Stimulated activated naive CD4-positive, alpha-beta T cell treated with Interleukin-2 at 50 U/mL for 16 hours (primary cell): Measurements from ENCODE around the gene ATXN7L1.
"Not testable (repeated sequence)": the region's sequence is repeated elsewhere in the genome, so short reads cannot be mapped to it uniquely, and the experiment has no call there.

Experiments
- DNase-seq: peaks from one replicate; lab custom pipeline; 2025; lab: John Stamatoyannopoulos, UW

The ATXN7L1 gene

DNA sequence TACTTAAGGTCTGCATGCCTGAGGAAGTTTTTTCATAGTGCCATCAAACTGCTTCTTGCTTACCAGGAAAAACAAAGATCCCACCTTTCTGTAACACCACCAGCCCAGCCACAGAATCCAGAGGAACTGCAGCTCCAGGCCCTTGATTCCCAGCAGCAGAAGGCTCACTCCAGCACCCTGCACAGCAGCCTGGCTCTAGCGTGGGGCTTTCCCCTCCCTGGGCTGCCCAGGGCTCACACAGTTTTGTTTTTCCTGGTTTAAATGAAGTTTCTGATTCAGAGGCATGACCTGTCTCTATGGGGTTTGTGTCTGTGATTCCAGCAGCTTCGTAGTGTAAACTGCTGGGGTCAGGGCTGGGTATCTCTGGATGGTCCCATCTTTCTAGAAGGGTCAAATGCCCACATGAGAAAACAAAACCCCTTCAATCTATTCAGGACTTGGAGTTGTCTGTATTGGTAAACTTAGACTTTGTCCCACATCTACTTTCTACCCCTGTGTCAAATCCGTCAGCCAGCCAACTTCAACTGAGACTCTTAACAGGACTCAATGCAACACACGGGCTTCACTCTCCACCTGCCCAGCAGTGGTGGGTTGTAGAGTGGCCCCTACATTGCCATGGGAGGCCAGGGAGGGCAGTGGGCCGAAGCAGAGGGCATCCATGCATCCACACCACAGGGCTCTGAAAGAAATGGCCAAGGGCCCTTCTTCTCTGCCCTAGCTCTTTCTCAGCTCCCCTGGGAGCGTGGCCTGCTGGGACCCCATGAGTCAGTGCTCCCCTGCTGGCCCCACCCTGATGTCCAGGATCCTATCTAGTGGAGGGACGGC, 73.6 kb downstream of the ATXN7L1 start:
- DNase-seq = no peak

DNA sequence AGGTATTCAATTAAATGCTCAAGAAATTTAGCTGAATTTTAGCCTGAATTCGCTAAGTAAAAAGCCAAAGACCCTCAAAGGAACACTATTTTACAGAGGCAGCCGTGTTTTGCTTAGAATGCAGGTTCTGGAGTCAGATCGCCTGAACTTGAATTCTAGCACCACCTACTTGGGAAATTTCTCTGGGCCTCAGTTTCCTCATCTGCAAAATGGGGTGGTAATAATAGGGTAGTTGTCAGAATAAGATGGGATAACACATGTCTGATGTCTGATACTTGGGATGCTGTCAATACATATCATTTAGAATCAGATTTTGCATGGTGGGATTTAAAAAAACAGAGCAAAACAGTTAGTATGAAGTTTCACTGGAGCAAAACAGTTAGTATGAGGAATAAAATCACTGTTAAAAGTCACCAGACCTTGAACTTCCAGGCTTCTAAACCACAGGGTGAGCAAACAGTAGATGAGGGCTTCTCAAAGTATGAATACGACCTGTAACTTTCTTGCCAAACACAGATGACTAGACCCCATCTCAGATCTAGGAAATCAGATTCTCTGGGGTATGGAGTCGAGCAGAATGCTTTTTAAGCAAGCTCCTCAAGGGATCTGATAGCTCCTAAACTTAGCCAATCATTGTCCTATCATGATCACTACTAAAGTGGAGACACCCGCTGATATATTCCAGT, 75.4 kb downstream of the ATXN7L1 start:
- no peak for DNase-seq

DNA sequence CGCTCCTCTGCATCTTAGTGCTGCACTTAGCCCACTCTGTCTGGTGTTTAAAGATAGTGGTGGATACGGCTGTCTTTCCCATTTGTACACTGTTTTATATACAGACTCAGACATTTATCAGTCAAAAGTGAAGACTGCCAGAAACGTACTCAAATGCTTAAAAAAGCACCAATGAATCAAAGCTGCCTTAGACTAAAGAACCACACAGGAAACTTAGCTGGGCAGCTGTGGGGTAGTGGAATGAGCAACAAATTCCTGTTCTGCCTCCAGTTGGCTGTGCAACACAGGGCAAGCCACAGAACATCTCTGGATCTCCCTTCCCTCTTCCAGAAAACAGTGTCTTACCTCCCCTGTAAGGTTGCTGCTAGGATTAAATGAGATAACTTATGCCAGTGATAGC, 76.0 kb downstream of the ATXN7L1 start:
- DNase-seq = peak; percentile 1

DNA sequence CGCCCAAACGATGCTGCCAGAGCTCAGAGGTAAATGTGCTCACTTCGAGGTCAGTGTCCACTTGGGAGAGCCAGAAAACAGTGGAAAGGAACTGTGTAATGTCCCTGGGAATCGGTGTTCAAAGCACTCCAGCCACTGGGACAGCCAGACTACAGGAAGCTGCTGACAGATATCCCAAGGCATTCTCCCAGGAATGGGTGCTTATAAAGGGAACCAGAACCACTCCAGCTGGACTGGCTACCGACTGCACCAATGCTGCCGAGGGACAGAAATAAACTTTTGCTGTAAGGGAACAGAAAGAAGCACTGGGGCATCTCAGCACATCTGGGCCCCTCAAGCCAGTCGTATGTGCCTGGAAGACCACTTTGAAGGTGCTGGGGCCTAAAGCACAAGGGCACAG, 76.7 kb downstream of the ATXN7L1 start:
- no peak for DNase-seq

DNA sequence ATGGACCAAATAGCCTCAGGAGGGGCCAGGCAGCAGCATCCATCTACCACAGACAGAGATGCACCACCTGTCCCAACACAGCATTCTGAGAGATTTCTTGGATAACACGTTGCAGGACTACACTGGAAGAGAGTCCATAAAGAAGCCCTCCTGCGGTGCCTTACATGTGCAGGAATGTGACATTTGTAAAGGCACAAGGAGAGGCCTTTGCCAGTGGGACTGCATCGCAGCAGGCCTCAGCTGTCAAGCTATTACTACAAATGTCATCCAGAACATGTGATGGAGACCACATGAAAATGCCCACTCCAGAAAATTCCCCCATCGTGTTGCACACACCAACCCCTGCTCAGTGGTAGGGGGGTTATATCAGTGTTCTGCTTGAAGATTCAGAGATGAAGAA, 77.4 kb downstream of the ATXN7L1 start:
- no peak for DNase-seq

DNA sequence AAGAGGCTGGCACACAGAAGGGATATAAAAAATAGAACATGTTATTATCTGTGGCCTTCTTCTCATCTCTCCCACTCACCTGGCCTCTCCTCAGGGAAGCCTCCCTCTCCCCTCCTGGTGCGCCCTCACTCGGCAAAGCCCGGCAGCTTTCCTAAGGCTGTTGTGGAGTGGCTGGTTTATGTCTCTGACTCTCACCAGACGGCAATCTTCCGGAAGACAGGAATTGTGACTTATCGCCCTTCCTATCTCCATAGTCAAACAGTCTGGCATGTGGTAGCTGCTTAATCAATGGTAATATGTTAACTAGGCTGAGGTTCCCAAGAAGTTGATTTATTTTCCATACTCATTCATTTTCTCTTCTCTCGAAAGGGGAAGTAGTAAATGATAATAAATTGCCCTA, 78.7 kb downstream of the ATXN7L1 start:
- DNase-seq = no peak

DNA sequence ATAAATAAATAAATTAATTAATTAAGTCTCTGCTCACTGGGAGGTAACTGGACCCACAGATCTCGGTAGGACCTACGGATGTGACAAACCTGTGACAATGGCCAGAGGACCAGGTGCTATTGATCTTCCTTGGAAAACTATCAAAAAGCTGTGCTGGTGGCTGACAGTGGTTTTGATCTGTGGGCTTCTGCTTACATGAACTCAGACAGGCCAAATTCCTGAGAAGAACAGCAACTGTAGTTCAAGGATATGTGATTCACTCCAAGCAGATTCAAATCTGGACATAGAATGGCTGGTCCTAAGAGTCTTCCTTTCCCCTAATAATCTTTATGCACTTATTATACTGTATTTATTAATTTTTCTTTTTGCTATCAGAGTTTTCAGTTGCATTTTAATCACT, 80.0 kb downstream of the ATXN7L1 start:
- no peak for DNase-seq

DNA sequence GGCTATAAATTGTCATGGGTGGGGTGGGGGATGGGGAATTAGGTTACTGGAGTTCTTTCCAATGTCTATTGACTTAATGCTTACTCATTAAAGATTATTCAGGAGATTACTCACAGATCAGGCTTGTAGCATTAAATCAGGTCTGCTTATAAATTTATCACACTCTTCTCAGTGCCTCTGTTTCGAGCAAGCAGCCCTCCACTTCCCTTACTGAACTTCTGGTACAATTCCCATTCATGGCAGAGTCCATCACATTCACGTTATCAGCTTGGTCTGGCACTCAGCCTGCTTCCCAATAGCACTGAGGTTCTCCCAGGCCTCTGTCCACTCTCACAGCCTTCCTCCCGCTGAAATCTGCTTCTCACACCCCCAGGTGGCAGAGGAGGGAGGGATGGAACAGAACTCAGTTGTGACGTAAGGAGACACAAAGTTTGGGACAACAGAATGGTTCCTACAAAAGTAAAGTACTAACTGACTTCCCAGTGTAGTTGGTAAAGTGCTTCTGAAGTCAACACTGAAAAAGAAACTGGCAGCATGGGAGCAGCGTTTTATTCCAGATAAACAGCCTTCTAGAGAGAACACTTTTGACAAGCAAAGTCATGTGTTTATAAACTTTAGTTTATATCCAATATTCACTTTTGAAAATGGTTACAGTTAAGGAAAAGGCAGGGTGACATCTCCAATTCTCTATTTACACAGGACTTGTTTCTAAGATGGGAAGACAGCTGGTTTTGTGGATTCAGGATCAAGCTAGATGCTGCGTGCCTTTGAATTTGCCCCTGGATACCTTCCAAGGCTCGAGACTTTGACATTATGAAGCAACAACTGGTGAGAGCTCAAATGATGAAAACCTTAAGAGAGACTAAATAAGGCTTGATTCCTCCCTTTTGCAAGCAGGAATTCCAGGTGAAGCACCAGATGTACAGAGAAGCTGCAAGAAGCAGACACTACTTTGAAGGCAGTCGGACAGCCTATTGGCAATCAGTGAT, 81.4 kb downstream of the ATXN7L1 start:
- DNase-seq = no peak

DNA sequence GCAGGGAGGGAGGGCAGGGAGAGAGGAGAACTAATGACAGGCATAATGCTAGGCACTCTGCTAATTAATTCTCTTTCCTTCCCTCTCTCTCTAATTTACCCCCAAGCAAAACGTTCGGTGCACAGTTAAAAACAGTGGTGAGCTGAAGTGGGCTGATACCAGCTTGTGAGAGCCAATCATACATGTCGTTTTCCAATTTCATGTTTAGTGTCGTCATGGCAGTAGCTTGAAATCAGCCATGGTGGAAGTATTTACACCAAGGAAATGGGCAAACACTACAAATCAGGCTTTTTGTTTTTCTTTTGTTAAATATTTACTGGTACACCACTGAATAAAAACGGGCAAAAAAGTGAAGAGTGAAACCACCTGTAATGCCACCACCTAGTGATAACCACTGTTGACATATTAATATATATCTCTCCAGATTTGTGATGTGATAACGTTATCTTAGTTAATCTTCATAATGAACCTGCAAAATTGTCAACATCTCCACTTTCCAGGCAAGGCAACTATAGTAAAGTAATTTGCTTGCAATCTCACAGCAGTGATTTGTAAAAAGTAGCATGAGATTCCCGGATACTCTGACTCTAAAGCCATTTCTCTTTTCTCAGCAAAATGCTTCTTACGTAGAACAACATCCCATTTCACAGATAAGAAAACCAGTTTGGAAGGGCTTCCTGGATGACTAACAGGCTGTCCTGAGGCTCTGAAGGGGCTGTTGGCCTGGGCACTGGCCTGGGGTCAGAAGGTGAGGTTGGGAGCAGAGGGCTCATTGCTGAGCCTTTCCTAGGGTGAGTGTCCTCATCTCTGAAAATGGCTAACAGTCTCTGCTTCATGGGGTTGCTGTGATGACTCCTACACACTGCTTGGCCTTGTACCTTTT, 83.7 kb downstream of the ATXN7L1 start:
- DNase-seq = no peak

DNA sequence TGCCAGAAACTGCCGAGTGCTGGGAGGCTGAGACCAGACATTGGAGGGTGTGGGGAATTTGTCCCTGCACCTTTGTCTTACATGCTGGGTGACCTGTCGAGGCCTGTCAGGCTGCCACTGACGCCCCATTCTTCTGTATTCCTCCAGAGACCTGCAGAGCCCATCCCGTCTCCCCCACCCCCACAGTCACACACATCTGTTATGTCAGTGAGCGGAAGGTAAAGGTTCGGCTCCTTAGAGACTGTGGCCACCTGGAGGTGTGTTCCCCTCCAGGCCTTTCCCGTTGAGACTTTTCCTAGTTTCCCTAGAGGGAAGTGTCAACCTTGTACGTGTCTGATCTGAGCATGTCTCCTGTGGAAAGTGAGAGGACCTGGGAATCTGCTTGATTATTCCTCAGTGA, 84.5 kb downstream of the ATXN7L1 start:
- no peak for DNase-seq

DNA sequence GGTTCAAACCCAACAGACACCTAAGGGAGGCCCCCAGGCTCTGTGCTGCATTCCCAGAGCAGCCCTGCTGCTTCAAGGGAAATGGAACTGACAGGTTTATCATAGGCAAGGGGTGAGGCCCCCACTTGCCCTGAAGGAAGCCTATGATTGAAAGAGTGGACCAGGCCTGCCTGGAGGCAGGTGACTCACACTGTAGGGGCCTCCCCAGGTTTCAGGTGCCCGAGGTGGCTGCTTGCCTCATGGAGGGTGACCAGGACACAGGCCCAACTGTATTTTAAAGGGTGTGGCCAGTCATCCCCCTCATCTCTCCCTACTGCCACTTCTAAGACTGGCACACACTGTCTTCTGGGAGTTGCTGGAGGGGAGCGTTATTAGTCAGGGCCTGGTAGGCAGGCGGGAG, 85.4 kb downstream of the ATXN7L1 start:
- no peak for DNase-seq

DNA sequence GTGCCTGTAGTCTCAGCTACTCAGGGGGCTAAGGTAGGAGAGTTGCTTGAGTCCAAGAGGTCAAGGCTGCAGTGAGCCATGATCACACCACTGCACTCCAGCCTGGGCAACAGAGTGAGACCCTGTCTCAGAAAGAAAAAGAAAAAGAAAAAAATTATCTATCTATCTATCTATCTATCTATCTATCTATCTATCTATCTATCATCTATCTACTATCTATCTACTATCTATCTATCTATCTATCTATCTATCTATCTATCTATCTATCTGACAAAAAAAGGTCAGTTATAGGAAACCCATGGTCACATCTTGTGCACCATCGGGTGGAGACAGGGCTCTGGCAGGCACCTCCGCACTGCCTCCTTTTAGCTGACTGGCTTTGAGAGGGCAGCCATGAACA, 85.9 kb downstream of the ATXN7L1 start:
- not testable (repeated sequence) for DNase-seq

DNA sequence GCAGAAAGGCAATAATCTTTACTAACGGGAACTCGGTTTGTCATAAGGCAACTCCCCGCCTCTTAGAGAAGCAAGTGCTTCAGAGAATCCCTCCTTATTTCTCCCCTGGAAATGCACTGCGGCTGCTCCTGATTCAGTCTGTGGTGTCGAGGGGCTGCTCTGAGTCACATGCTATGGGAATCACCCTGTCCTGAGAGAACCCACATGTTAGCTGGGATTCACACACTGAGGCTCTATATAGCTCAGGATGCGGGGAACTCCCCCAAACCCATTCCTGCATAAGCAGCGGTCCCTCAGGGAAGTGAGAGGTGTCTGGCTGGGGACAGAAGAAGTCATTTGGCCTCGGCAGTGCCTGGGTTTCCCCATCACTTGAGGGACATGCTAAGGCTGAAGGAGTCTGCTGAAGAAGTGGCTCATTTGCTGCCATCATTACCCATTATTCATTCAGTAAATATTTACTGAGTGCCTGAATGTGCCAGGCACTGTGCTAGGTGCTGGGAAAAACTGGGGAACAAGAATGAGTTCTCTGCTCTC, 87.5 kb downstream of the ATXN7L1 start:
- DNase-seq = no peak

DNA sequence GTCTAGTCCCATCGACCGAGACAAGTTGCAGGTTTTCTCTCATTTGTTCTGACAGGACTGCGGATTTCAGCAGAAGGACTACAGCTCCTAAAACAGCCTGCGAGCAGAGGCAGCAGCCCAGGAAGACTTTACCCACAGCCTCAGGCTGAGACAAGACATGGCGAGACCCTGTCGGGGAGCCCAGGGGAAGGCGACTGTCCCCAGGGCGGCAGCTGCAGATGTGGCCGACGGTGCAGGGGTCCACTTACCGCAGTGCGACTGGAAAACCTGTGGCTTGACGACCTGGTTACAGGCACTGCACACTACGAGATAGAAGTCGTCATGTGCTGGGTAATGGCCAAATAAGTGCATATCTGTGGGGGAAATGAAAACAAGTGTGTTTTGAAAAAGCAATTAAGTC, 88.0 kb downstream of the ATXN7L1 start:
- DNase-seq = no peak

DNA sequence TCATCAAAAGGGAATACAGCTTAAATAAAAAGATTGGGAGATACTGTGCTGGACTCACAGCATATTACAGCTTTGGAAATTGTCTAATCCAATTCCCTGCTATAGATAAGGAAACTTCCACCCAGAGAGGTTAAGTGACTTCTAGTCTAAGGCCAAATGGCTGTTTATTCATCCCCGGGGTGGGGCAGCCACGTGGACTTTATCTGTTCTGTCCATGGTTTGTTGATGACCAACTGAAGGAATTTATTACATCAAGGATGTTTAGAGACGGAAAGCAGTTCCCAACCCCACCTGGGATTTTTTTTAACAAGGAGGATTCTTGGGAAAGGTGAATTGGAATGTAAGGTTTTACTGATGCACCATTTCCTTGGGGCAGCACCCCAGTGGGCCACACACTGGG, 88.6 kb downstream of the ATXN7L1 start:
- no peak for DNase-seq

DNA sequence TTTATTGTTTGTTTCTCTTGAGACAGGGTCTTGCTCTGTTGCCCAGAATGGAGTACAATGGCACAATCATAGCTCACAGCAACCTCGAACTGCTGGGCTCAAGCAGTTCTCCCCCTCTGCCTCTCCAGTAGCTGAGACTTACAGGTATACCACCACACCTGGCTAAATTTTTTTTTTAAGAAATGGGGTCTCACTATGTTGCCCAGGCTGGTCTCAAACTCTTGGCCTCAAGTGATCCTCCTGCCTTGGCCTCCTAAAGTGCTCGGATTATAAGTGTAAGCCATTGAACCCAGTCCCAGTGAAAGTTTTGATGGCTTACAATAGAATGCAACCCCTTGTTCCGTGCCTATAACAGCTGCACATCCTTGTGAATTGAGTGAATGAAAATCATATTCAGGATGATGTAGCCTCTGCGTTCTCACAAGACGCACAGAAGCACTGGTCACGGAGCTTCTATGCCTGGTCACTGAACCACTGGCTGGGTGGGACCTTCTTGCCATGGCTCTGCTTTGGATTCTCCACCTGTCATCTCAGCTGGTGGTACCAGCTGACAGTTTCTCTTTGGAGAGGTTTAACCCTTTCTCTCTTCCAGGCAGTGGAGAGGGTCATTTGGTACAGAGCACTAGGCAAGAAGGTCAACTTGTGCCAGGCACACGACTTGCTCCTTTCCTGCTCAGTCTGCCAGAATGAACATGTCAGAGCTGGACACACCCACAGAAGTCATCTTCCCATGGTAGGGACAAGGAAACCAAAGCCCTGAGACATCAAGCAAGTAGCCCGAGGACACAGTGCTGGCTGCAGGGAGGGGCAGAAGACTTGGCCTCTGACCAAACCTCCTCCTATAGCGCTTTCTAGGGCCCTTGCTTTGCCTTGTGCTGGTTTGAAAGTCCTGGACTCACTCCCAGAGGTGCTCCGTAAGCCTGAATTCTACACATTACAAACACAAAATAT, 89.6 kb downstream of the ATXN7L1 start:
- DNase-seq = no peak

DNA sequence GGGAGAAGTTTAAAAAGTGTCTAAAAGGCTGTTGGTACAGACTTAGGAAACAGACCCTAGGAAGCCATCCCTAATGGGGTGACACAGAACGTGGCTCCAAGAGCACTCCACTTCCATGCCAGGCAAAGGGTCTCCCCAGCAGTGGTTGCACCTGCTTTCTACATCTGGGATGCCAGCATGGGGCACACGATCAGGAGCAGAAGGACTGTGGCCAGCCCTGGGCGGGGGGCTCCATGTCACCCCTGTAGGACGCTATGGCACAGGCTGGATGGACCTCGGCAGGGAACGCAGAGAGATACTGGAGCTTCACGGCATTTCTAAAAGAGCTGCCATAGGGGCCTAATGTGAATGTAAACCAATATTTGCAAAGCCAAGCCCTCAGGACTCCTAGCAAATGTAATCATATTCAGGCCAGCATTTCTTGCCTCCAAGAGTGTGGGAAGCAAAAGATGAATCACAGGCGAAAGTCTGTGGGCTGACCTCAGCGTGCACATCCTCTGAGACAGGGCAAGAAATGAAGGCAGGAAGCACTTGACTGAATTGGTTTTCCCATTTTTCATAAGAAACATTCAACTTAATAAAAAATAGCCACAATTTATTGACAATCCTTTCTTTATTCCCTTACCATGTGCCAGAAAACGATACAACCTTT, 93.9 kb downstream of the ATXN7L1 start:
- peak; percentile 38 for DNase-seq

DNA sequence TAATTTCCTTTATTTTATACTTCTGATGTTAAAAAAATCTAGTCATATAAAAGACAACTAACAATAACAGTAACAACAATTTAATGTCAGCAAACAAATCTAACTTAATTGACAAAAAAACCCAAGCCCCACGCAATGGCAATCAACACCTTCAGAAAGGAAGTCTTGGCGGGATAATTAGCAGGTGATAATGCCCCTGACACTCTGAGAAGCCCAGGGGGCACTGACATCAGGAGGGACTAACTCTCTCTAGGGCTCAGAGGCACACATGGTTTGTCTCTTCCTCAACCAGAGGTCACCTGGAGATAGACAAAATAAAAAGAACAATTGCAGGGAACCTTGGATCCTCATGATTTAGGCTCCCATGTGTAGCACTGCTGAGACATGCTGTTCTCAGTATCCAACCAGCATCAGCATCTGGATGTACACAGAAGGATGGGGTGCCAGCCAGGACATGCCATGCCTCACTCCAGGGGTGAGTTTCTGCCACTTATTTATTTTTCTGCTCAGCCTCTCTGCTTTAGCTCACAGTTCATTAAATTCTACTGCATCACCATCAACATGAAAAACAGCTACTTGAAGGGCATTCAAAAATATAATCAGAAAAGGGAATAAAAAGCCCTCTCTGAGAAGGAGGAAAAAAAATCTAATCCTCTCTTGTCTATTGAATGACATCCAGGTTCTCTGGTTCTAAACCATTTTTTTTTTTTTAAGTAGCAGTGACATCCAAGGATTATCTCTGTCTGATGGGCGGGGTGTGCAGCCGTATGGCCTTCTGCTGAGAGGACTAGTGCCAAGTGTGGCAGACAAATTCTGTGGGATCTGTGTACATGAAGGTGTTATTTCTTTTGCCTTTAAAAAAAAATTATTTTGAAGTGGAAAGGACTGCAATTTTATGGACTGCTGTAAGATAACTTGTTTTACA, 96.3 kb downstream of the ATXN7L1 start:
- DNase-seq = no peak
